H9 (cell line): ENCODE data around the gene CFAP91. TPM values are rescaled to one million over a fixed set of nuclear protein-coding genes. Genes with fewer than 3 reads are reported as not detected.

Experiments
- DNase-seq: peaks from one replicate; pipeline ENCODE4 v3.0.0-alpha.2; 2017
- H2AFZ ChIP-seq: one replicate; pipeline ENCODE4 v1.6.1; 2013; ENCODE audit warnings: mild to moderate bottlenecking, low read length, control low read depth, moderate library complexity
- H2AK5ac ChIP-seq: 2 replicates; pipeline ENCODE4 v1.6.1; 2013; ENCODE audit warnings: low read length, control low read depth, mixed read lengths; ENCODE audit not compliant: insufficient read length
- H2BK120ac ChIP-seq: one replicate; pipeline ENCODE4 v1.6.1; 2013; ENCODE audit warnings: low read depth, mild to moderate bottlenecking, low read length, control low read depth, inconsistent platforms; ENCODE audit not compliant: poor library complexity, severe bottlenecking
- H2BK12ac ChIP-seq: 2 replicates; pipeline ENCODE4 v1.6.1; 2013; ENCODE audit warnings: low read length, control low read depth, mixed read lengths, low read depth; ENCODE audit not compliant: insufficient read length
- H2BK15ac ChIP-seq: 2 replicates; pipeline ENCODE4 v1.6.1; 2013; ENCODE audit warnings: low read depth, low read length, control low read depth
- H2BK20ac ChIP-seq: one replicate; pipeline ENCODE4 v1.6.1; 2013; ENCODE audit warnings: low read depth, mild to moderate bottlenecking, low read length, control low read depth, inconsistent platforms; ENCODE audit not compliant: poor library complexity, severe bottlenecking
- H2BK5ac ChIP-seq: 2 replicates; pipeline ENCODE4 v1.6.1; 2013; ENCODE audit warnings: low read length, control low read depth, mixed read lengths; ENCODE audit not compliant: insufficient read length
- H3K14ac ChIP-seq: 2 replicates; pipeline ENCODE4 v1.6.1; 2013; ENCODE audit warnings: low read length, control low read depth; ENCODE audit not compliant: insufficient read depth
- H3K18ac ChIP-seq: 2 replicates; pipeline ENCODE4 v1.6.1; 2013; ENCODE audit warnings: low read depth, mild to moderate bottlenecking, mixed read lengths, low read length, control low read depth; ENCODE audit not compliant: insufficient read length
- H3K23ac ChIP-seq: 2 replicates; pipeline ENCODE4 v1.6.1; 2013; ENCODE audit warnings: low read length, control low read depth, mixed read lengths, low read depth; ENCODE audit not compliant: insufficient read length
- H3K23me2 ChIP-seq: 2 replicates; pipeline ENCODE4 v1.6.1; 2013; ENCODE audit warnings: low read depth, mild to moderate bottlenecking, mixed read lengths, low read length, control low read depth; ENCODE audit not compliant: insufficient read length, poor library complexity, severe bottlenecking
- H3K27ac ChIP-seq: 2 replicates; pipeline ENCODE4 v1.5.1; 2013; ENCODE audit warnings: low read length, control low read depth, mixed read lengths, low read depth; ENCODE audit not compliant: insufficient read length
- H3K27me3 ChIP-seq: 2 replicates; pipeline ENCODE4 v1.6.1; 2013; ENCODE audit warnings: low read length, control low read depth, inconsistent platforms; ENCODE audit not compliant: insufficient read depth
- H3K4ac ChIP-seq: 2 replicates; pipeline ENCODE4 v1.6.1; 2013; ENCODE audit warnings: low read depth, mild to moderate bottlenecking, control low read depth, inconsistent platforms, low read length, moderate library complexity
- H3K4me1 ChIP-seq: 2 replicates; pipeline ENCODE4 v1.6.1; 2013; ENCODE audit warnings: low read length, control low read depth, inconsistent platforms; ENCODE audit not compliant: insufficient read depth
- H3K4me2 ChIP-seq: 2 replicates; pipeline ENCODE4 v1.6.1; 2013; ENCODE audit warnings: low read length, control low read depth, mixed read lengths; ENCODE audit not compliant: insufficient read length, insufficient read depth
- H3K56ac ChIP-seq: 2 replicates; pipeline ENCODE4 v1.6.1; 2013; ENCODE audit warnings: low read depth, mild to moderate bottlenecking, mixed read lengths, low read length, control low read depth; ENCODE audit not compliant: insufficient read length
- H3K79me1 ChIP-seq: 2 replicates; pipeline ENCODE4 v1.6.1; 2013; ENCODE audit warnings: low read depth, mild to moderate bottlenecking, moderate library complexity, low read length, control low read depth, inconsistent platforms; ENCODE audit not compliant: insufficient read depth, poor library complexity, severe bottlenecking
- H3K79me2 ChIP-seq: 2 replicates; pipeline ENCODE4 v1.6.1; 2013; ENCODE audit warnings: low read length, control low read depth, inconsistent platforms; ENCODE audit not compliant: insufficient read depth
- H3K9ac ChIP-seq: 2 replicates; pipeline ENCODE4 v1.6.1; 2013; ENCODE audit warnings: low read length, control low read depth, mixed read lengths; ENCODE audit not compliant: insufficient read length; ENCODE audit errors: extremely low read depth
- H3K9me3 ChIP-seq: one replicate; pipeline ENCODE4 v1.6.1; 2013; ENCODE audit warnings: low read depth, low read length, inconsistent platforms; ENCODE audit not compliant: control insufficient read depth
- H3T11ph ChIP-seq: one replicate; pipeline ENCODE4 v1.6.1; 2013; ENCODE audit warnings: mild to moderate bottlenecking, low read length, control low read depth, inconsistent platforms
- H4K20me1 ChIP-seq: one replicate; pipeline ENCODE4 v1.6.1; 2013; ENCODE audit not compliant: control insufficient read depth, insufficient read length, insufficient read depth
- H4K5ac ChIP-seq: 2 replicates; pipeline ENCODE4 v1.6.1; 2013; ENCODE audit warnings: low read depth, mild to moderate bottlenecking, mixed read lengths, low read length, control low read depth; ENCODE audit not compliant: insufficient read length
- H4K8ac ChIP-seq: replicated peaks from 2 replicates; pipeline ENCODE4 v1.6.1; 2013; ENCODE audit warnings: low read length, control low read depth, mixed read lengths, low read depth; ENCODE audit not compliant: insufficient read length
- H4K91ac ChIP-seq: 2 replicates; pipeline ENCODE4 v1.6.1; 2013; ENCODE audit warnings: low read depth, mild to moderate bottlenecking, moderate library complexity, mixed read lengths, low read length, control low read depth; ENCODE audit not compliant: insufficient read length
- H3K27ac Mint-ChIP-seq, 3 experiments: 2 replicates in 2 of 3; 3 replicates in 1 of 3; pipeline ENCODE4 v1.8.0; 2020 to 2021; ENCODE audit warnings: mixed read lengths in 3 of 3, mild to moderate bottlenecking in 1 of 3, moderate library complexity in 1 of 3
- H3K27me3 Mint-ChIP-seq: 2 replicates; pipeline ENCODE4 v1.8.0; 2021; ENCODE audit warnings: low read depth, mild to moderate bottlenecking, moderate library complexity, mixed read lengths
- H3K36me3 Mint-ChIP-seq, 3 experiments: 2 replicates in 2 of 3; 3 replicates in 1 of 3; pipeline ENCODE4 v1.8.0; 2020 to 2021; ENCODE audit warnings: low read depth in 3 of 3, mixed read lengths in 3 of 3; ENCODE audit not compliant: insufficient read depth in 1 of 3
- H3K4me1 Mint-ChIP-seq, 2 experiments: 2 replicates each; pipeline ENCODE4 v1.8.0; 2020; ENCODE audit warnings: mixed read lengths in 2 of 2
- H3K4me3 Mint-ChIP-seq, 2 experiments: 2 replicates in 1 of 2; 3 replicates in 1 of 2; pipeline ENCODE4 v1.8.0; 2020 to 2021; ENCODE audit warnings: mild to moderate bottlenecking in 2 of 2, mixed read lengths in 2 of 2, moderate library complexity in 1 of 2
- H3K9me3 Mint-ChIP-seq, 2 experiments: 2 replicates in 1 of 2; 3 replicates in 1 of 2; pipeline ENCODE4 v1.8.0; 2020; ENCODE audit warnings: mild to moderate bottlenecking in 2 of 2, mixed read lengths in 2 of 2, moderate library complexity in 1 of 2
- CTCF ChIP-seq: fragments of 200-600 bp; sonication (generic); conservative IDR thresholded peaks from 3 replicates; pipeline ENCODE4 v1.8.0; 2021; ENCODE audit warnings: antibody characterized with exemption, mild to moderate bottlenecking
- WGBS: extraction: QIAGEN DNeasy Blood & Tissue Kit; methylation state at CpG from one replicate; pipeline ENCODE4 v1.1.7; 2013; ENCODE audit warnings: missing lambda C conversion rate, low lambda C conversion rate, mixed read lengths; ENCODE audit not compliant: insufficient read length; ENCODE audit errors: extremely low coverage; 5-methylcytosine and 5-hydroxymethylcytosine counted together
- total RNA-seq: library from RNA; stranded (reverse); gene quantifications from 2 replicates; pipeline ENCODE4 v1.2.1, GENCODE V29; 2021

CFAP91 gene
- total RNA-seq, 1 experiment from 2014 or later, result 2.3 TPM

- Histone ChIP-seq H3K4me2 (no peak overlapping the region), H3K56ac (no peak overlapping the region), H3K9me3 (no peaks in the 10 kb centered on the region), H2BK120ac (no peak overlapping the region), H3T11ph (no peak overlapping the region), H4K91ac (no peak overlapping the region), H3K79me1 (no peaks in the 10 kb centered on the region), H2BK15ac (no peak overlapping the region), H3K9ac (no peak overlapping the region), H2BK12ac (no peak overlapping the region), H2BK20ac (no peak overlapping the region), H4K5ac (no peak overlapping the region), H2AFZ (no peak overlapping the region), H4K8ac (no peak overlapping the region), H3K4me1 (no peaks in the 10 kb centered on the region), H3K27ac (no peak overlapping the region), H3K4ac (no peak overlapping the region), H3K79me2 (no peaks in the 10 kb centered on the region), H2BK5ac (no peak overlapping the region), H3K14ac (no peak overlapping the region), H2AK5ac (no peak overlapping the region), H3K27me3 (no peaks in the 10 kb centered on the region), H4K20me1 (no peaks in the 10 kb centered on the region), H3K23me2 (no peaks in the 10 kb centered on the region), H3K23ac (no peak overlapping the region), H3K18ac (no peak overlapping the region)
- no peak overlapping the region for H3K4me3 Mint-ChIP-seq
- no CpG with 5 or more reads among the region's 5 CpGs for WGBS
- H3K9me3 Mint-ChIP-seq, result peaks cover 0 to 3% of the 10 kb centered on the region in 2 experiments; a peak in 2 of 5 replicates
- no peak overlapping the region for H3K27ac Mint-ChIP-seq
- peaks cover 0 to 2% (median 0%) of the 10 kb centered on the region in 3 experiments; a peak in 1 of 7 replicates for H3K36me3 Mint-ChIP-seq
- no peak for TF ChIP-seq CTCF
- peaks cover 5 to 6% of the 10 kb centered on the region in 2 experiments; a peak in 3 of 4 replicates for H3K4me1 Mint-ChIP-seq
- no peaks in the 10 kb centered on the region for H3K27me3 Mint-ChIP-seq
- no peak for DNase-seq
Measured at GRCh38 chr3:119697394-119697793, 5.4 kb upstream of the CFAP91 start.
